GM18867 (cell line): ENCODE results near the gene RUSC1.
A peak's percentile ranks its signal among the peaks of the same experiment; 100 is the strongest.
"Not testable (repeated sequence)": the region's sequence is repeated elsewhere in the genome, so short reads cannot be mapped to it uniquely, and the experiment has no call there.

Experiments used
- ATAC-seq: cut with Tn5 transposase; IDR thresholded peaks from one replicate; pipeline ENCODE4 v1.9.1; 2021; ENCODE audit warnings: mild to moderate bottlenecking, moderate library complexity; ENCODE audit not compliant: unreplicated experiment

The RUSC1 gene

GRCh38 chr1:155322953-155323728 lies 2.4 kb downstream of the RUSC1 start:
- peak; percentile 52 for ATAC-seq

GRCh38 chr1:155323729-155324036 lies 3.0 kb downstream of the RUSC1 start:
- ATAC-seq = peak; percentile 42

DNA sequence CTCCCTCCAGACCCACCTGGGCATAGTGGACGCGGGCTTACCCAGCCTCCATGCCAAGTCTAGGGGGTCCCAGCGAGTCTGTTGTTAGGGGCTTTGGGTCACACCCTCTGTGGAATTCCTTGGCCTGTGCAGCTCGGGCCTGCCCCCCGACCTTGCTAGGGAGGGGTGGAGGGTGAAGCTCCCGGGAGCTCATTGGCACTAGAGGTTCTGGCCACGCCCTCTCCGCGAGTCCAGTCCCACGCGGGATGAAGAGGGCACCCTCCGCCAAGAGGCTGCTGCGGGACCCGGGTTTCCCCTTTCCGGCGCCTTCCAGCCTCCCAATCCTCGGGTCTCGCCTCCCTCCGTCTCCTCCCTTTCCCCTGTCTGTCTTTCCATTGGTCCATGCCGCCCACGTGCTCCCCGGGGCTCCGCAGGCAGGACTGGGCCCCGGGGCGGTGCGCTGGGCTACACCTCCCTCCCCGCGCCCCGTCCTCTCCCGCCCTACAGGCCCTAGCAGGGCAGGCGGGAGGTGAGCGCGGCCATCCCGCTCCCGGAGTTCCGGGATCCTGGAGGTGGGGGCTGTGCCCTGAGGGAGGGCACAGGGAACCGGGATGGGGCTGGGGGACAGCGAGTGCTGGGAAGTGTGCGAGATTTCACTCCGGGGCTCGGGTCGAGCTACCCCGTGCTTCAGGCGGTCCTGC lies 3.5 kb downstream of the RUSC1 start:
- ATAC-seq = peak; percentile 62

- ATAC-seq = no peak
These were observed 4.3 kb downstream of the RUSC1 start for GRCh38 chr1:155324717-155325602.

DNA sequence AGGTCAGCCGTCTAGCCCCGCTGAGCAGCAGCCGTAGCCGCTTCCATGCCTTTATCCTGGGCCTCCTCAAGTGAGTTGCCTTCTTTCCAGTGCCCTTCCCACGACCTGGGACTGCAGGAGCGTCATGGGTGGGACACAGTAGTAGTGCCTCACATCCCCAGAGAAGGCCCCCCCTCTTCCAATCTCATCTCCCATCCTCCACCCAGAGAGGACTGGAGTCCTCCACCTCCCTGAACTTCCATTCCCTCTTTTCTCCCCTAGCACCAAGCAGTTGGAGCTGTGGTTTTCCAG lies 4.9 kb downstream of the RUSC1 start:
- ATAC-seq = no peak

DNA sequence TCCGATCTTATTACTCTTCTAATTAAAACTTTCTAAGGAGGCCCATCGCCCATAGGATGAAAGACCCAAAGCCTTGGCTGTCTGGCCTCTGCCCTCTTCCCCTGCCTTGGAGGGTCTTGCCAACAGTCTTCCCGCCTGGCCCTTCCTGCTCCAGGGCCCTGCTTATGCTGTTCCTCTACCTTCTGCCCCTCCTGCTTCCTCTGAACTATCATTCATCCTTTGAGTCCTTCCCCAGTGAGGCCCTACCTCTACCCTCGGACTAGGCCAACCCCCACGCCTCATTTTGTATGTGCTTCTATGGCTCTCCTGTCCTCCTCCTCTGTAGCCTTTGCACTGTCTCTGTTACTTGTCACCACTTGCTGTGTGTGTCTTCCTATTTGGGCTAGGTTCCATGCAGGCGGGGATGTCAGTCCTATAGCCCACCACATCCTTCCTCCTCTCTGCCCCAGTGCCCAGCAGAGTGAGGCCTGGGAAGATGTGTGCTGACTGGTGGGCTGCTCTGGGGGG lies 5.4 kb downstream of the RUSC1 start:
- no peak for ATAC-seq

GRCh38 chr1:155326631-155327037 lies 5.9 kb downstream of the RUSC1 start:
- ATAC-seq = no peak

DNA sequence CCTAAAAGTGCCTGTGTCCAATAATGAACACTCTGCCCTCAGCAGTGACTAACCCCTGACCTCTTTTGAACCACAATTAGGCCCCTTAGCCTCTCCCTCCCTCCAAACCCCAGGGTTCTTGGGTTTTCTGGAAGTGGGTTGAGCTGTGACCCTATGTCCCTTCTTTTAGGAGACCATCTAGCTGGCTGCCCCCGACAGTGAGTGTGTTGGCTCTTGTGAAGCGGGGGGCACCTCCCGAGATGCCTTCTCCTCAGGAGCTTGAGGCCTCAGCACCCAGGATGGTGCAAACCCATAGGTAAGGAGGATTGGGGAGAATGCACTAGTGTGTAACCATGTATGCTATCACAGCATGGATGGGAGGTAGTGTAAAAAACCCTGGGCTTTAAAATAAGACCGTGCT lies 7.3 kb downstream of the RUSC1 start:
- no peak for ATAC-seq

- not testable (repeated sequence) for ATAC-seq
These were observed 8.2 kb downstream of the RUSC1 start for GRCh38 chr1:155328856-155329255.

DNA sequence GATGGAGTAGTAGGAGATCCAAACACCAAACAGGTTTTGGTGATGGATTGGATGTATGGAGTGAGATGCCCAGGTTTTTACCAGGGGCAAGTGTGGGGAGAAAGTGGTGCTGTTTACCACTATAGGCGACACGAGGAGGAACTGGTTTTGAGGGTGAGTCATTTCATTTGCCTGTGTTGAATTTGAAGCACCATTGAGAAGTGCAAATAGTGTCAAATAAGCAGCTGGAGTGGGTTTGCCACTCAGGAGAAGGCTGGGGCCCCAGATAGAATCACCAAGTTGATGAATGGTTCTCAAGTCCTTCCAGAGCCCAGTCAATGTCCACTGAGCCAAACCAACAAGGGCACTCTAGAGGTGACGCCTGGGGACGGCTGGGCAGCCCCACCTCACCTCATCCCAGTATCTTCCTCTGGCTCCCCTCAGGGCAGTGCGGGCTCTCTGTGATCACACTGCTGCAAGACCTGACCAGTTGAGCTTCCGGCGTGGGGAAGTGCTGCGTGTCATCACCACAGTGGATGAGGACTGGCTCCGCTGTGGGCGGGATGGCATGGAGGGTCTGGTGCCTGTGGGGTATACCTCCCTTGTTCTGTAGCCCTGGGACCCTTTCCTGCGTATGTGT lies 9.4 kb downstream of the RUSC1 start:
- ATAC-seq = no peak

GRCh38 chr1:155334962-155335361 lies 14.3 kb downstream of the RUSC1 start:
- ATAC-seq = no peak

- ATAC-seq = no peak
These were observed 18.9 kb downstream of the RUSC1 start for GRCh38 chr1:155339515-155340097.

GRCh38 chr1:155342842-155343241 lies 22.1 kb downstream of the RUSC1 start:
- no peak for ATAC-seq

- no peak for ATAC-seq
These were observed 31.9 kb downstream of the RUSC1 start for GRCh38 chr1:155352631-155353030.

GRCh38 chr1:155360051-155360450 lies 39.4 kb downstream of the RUSC1 start:
- ATAC-seq = no peak

GRCh38 chr1:155379180-155379579 lies 58.5 kb downstream of the RUSC1 start:
- no peak for ATAC-seq

- ATAC-seq = no peak
These were observed 59.0 kb downstream of the RUSC1 start for GRCh38 chr1:155379631-155380090.
